Smooth muscle cell (in vitro differentiated cells): ENCODE measurements around the gene ARF1. TPM values are rescaled to one million over a fixed set of nuclear protein-coding genes. Genes with fewer than 3 reads are reported as not detected.

Experiments
- DNase-seq: peaks from one replicate; lab custom pipeline; 2025; ENCODE audit not compliant: unreplicated experiment; lab: John Stamatoyannopoulos, UW
- H2AFZ ChIP-seq: fragments of 200-600 bp; sonication (generic); 2 replicates; pipeline ENCODE4 v1.6.0; 2016; ENCODE audit warnings: antibody characterized with exemption, low read depth, mild to moderate bottlenecking
- H3F3A ChIP-seq: fragments of 200-600 bp; sonication (generic); 2 replicates; pipeline ENCODE4 v1.6.0; 2017; ENCODE audit warnings: antibody characterized with exemption, low read depth
- H3K27ac ChIP-seq: fragments of 200-600 bp; sonication (generic); 2 replicates; pipeline ENCODE4 v1.5.1; 2016; ENCODE audit warnings: low read depth, mild to moderate bottlenecking
- H3K27me3 ChIP-seq: fragments of 200-600 bp; sonication (generic); 2 replicates; pipeline ENCODE4 v1.6.1; 2016; ENCODE audit warnings: low read depth, mild to moderate bottlenecking
- H3K36me3 ChIP-seq: fragments of 200-600 bp; sonication (generic); 2 replicates; pipeline ENCODE4 v1.5.1; 2016; ENCODE audit warnings: low read depth
- H3K4me1 ChIP-seq: fragments of 200-600 bp; sonication (generic); 2 replicates; pipeline ENCODE4 v1.5.1; 2016; ENCODE audit warnings: low read depth
- H3K4me2 ChIP-seq: fragments of 200-600 bp; sonication (generic); 2 replicates; pipeline ENCODE4 v1.6.0; 2016; ENCODE audit warnings: mild to moderate bottlenecking
- H3K4me3 ChIP-seq: fragments of 200-600 bp; sonication (generic); 2 replicates; pipeline ENCODE4 v1.5.1; 2016; ENCODE audit warnings: mild to moderate bottlenecking
- H3K79me2 ChIP-seq: fragments of 200-600 bp; sonication (generic); 2 replicates; pipeline ENCODE4 v1.6.0; 2016; ENCODE audit warnings: low read depth, mild to moderate bottlenecking
- H3K9ac ChIP-seq: fragments of 200-600 bp; sonication (generic); 2 replicates; pipeline ENCODE4 v1.6.0; 2016; ENCODE audit warnings: low read depth
- H3K9me3 ChIP-seq: fragments of 200-600 bp; sonication (generic); replicated peaks from 2 replicates; pipeline ENCODE4 v1.5.1; 2016; ENCODE audit warnings: low read depth
- H4K20me1 ChIP-seq: fragments of 200-600 bp; sonication (generic); 2 replicates; pipeline ENCODE4 v1.6.0; 2016; ENCODE audit warnings: low read depth
- WGBS: methylation state at CpG from one replicate; pipeline ENCODE4 v1.1.7; 2016; ENCODE audit warnings: low lambda C conversion rate; 5-methylcytosine and 5-hydroxymethylcytosine counted together
- polyA plus RNA-seq: library from polyadenylated mRNA; unstranded; fragments of >200 nt; fragmentation: Nextera tagmentation; extraction: Ambion mirVana; gene quantifications from 2 replicates; pipeline ENCODE4 v1.2.1, GENCODE V29; 2016
- total RNA-seq: library from RNA; depleted of rRNA; stranded (reverse); fragments of >200 nt; gene quantifications from 2 replicates; pipeline ENCODE4 v1.2.3, GENCODE V29; 2014
- TF ChIP-seq, protein P1 (sequence below): fragments of 200-600 bp; sonication (generic); IDR thresholded peaks from 2 replicates; pipeline ENCODE4 v1.5.1; 2017; ENCODE audit warnings: borderline replicate concordance, mild to moderate bottlenecking, antibody characterized with exemption; ENCODE audit not compliant: insufficient read depth, poor library complexity, severe bottlenecking

The ARF1 gene
- total and polyA plus RNA-seq, 2 experiments from 2014 or later, result 237 to 698 TPM

- H3K27me3 ChIP-seq, result peaks cover 18% of the 10 kb centered on the region
- H4K20me1 ChIP-seq, result peaks cover 31% of the 10 kb centered on the region
- H3K79me2 ChIP-seq, result no peaks in the 10 kb centered on the region
- no peaks in the 10 kb centered on the region for H3K9me3 ChIP-seq
- H3K4me1 ChIP-seq, result peaks cover 6% of the 10 kb centered on the region
- DNase-seq, result no peak
- no peaks in the 10 kb centered on the region for H3K36me3 ChIP-seq
- H3F3A ChIP-seq, result no peaks in the 10 kb centered on the region
- no peak overlapping the region for H2AFZ ChIP-seq
- 75% methylated on average over 7 of the region's 7 CpGs for WGBS
- no peak overlapping the region for H3K9ac ChIP-seq
- TF ChIP-seq, protein P1, sequence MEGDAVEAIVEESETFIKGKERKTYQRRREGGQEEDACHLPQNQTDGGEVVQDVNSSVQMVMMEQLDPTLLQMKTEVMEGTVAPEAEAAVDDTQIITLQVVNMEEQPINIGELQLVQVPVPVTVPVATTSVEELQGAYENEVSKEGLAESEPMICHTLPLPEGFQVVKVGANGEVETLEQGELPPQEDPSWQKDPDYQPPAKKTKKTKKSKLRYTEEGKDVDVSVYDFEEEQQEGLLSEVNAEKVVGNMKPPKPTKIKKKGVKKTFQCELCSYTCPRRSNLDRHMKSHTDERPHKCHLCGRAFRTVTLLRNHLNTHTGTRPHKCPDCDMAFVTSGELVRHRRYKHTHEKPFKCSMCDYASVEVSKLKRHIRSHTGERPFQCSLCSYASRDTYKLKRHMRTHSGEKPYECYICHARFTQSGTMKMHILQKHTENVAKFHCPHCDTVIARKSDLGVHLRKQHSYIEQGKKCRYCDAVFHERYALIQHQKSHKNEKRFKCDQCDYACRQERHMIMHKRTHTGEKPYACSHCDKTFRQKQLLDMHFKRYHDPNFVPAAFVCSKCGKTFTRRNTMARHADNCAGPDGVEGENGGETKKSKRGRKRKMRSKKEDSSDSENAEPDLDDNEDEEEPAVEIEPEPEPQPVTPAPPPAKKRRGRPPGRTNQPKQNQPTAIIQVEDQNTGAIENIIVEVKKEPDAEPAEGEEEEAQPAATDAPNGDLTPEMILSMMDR, result no peak
- H3K4me3 ChIP-seq, result no peak overlapping the region
- no peak overlapping the region for H3K4me2 ChIP-seq
- no peak overlapping the region for H3K27ac ChIP-seq
Observed at GRCh38 chr1:228071839-228072657, 10.5 kb upstream of the ARF1 start.

- WGBS, result 84% methylated on average over 5 of the region's 5 CpGs
- TF ChIP-seq, protein P1, result no peak
Observed at GRCh38 chr1:228072658-228073043, 9.9 kb upstream of the ARF1 start.

GRCh38 chr1:228073061-228073856 lies 9.2 kb upstream of the ARF1 start:
- TF ChIP-seq, protein P1, result no peak
- 86% methylated on average over 23 of the region's 23 CpGs for WGBS
- Histone ChIP-seq H3K27ac (no peak overlapping the region), H3K4me2 (no peak overlapping the region), H2AFZ (no peak overlapping the region), H3K9me3 (no peaks in the 10 kb centered on the region), H3K9ac (no peak overlapping the region), H3K36me3 (no peaks in the 10 kb centered on the region), H3K4me1 (peaks cover 6% of the 10 kb centered on the region), H4K20me1 (peaks cover 40% of the 10 kb centered on the region), H3K27me3 (peaks cover 10% of the 10 kb centered on the region), H3K79me2 (no peaks in the 10 kb centered on the region), H3K4me3 (no peak overlapping the region), H3F3A (no peaks in the 10 kb centered on the region)
- no peak for DNase-seq

More at GRCh38 chr1:228072658-228073043, 9.9 kb upstream of the ARF1 start:
- Histone ChIP-seq H3K4me1 (peaks cover 6% of the 10 kb centered on the region), H3K4me2 (no peak overlapping the region), H3K27ac (no peak overlapping the region), H3K36me3 (no peaks in the 10 kb centered on the region), H2AFZ (no peak overlapping the region), H3K9ac (no peak overlapping the region), H4K20me1 (peaks cover 38% of the 10 kb centered on the region), H3K27me3 (peaks cover 13% of the 10 kb centered on the region), H3K79me2 (no peaks in the 10 kb centered on the region), H3K4me3 (no peak overlapping the region), H3F3A (no peaks in the 10 kb centered on the region), H3K9me3 (no peaks in the 10 kb centered on the region)
- no peak for DNase-seq
